Mesodermal cell (in vitro differentiated cells): Measurements from ENCODE around the gene HPRT1.
A peak's percentile ranks its signal among the peaks of the same experiment; 100 is the strongest.
"Not testable (repeated sequence)": the region's sequence is repeated elsewhere in the genome, so short reads cannot be mapped to it uniquely, and the experiment has no call there.

Experiments used
- H3K27ac ChIP-seq: 2 replicates; pipeline ENCODE4 v1.7.0; 2013; ENCODE audit warnings: mild to moderate bottlenecking, low read depth, low read length, moderate library complexity; ENCODE audit not compliant: severe bottlenecking
- H3K36me3 ChIP-seq: 2 replicates; pipeline ENCODE4 v1.7.1; 2013; ENCODE audit warnings: mild to moderate bottlenecking, low read length, moderate library complexity; ENCODE audit not compliant: control insufficient read depth, insufficient read depth
- H3K4me1 ChIP-seq: one replicate; pipeline ENCODE4 v1.7.1; 2013; ENCODE audit warnings: mild to moderate bottlenecking, low read length; ENCODE audit not compliant: insufficient read depth, control insufficient read depth, poor library complexity, severe bottlenecking
- H3K4me3 ChIP-seq: 2 replicates; pipeline ENCODE4 v1.7.0; 2013; ENCODE audit warnings: low read length, control low read depth, mild to moderate bottlenecking; ENCODE audit not compliant: insufficient read depth, poor library complexity, severe bottlenecking; ENCODE audit errors: extremely low read depth
- H3K9me3 ChIP-seq: 2 replicates; pipeline ENCODE4 v1.7.1; 2013; ENCODE audit warnings: mild to moderate bottlenecking, low read length, moderate library complexity; ENCODE audit not compliant: control insufficient read depth
- WGBS, 2 experiments: methylation state at CpG; one replicate each; pipeline ENCODE4 v1.1.5; 2013; ENCODE audit warnings: missing lambda C conversion rate in 2 of 2; ENCODE audit not compliant: insufficient coverage in 2 of 2; 5-methylcytosine and 5-hydroxymethylcytosine counted together

The HPRT1 gene

GRCh38 chrX:134444681-134445080 lies 15.3 kb upstream of the HPRT1 start:
- Histone ChIP-seq H3K4me1 (no peaks in the 10 kb centered on the region), H3K9me3 (no peaks in the 10 kb centered on the region), H3K36me3 (no peaks in the 10 kb centered on the region), H3K27ac (no peak overlapping the region), H3K4me3 (no peak overlapping the region)
- 100% methylated on average over 2 of the region's 3 CpGs; no CpG with 5 or more reads in 1 of the 2 experiments for WGBS, 2 experiments

- Histone ChIP-seq H3K36me3 (no peaks in the 10 kb centered on the region), H3K9me3 (no peaks in the 10 kb centered on the region), H3K4me1 (no peaks in the 10 kb centered on the region), H3K4me3 (no peak overlapping the region), H3K27ac (no peak overlapping the region)
- 93% methylated on average over 3 to 4 of the region's 6 CpGs for WGBS, 2 experiments
Measured at GRCh38 chrX:134452596-134452995, 7.4 kb upstream of the HPRT1 start.

GRCh38 chrX:134453631-134454030 lies 6.3 kb upstream of the HPRT1 start:
- 100% methylated on average over 2 of the region's 6 CpGs; no CpG with 5 or more reads in 1 of the 2 experiments for WGBS, 2 experiments
- H3K4me3 ChIP-seq = no peak overlapping the region
- H3K9me3 ChIP-seq = no peaks in the 10 kb centered on the region
- H3K27ac ChIP-seq = no peak overlapping the region
- H3K36me3 ChIP-seq = no peaks in the 10 kb centered on the region
- no peaks in the 10 kb centered on the region for H3K4me1 ChIP-seq

GRCh38 chrX:134454506-134454905 lies 5.5 kb upstream of the HPRT1 start:
- no peaks in the 10 kb centered on the region for H3K9me3 ChIP-seq
- H3K36me3 ChIP-seq = no peaks in the 10 kb centered on the region
- no peak overlapping the region for H3K27ac ChIP-seq
- WGBS, 2 experiments = 100% methylated on average over 5 of the region's 7 CpGs; no CpG with 5 or more reads in 1 of the 2 experiments
- no peaks in the 10 kb centered on the region for H3K4me1 ChIP-seq
- no peak overlapping the region for H3K4me3 ChIP-seq

GRCh38 chrX:134457708-134458107 lies 2.3 kb upstream of the HPRT1 start:
- H3K4me3 ChIP-seq = no peak overlapping the region
- no peaks in the 10 kb centered on the region for H3K36me3 ChIP-seq
- no peaks in the 10 kb centered on the region for H3K4me1 ChIP-seq
- H3K27ac ChIP-seq = no peak overlapping the region
- WGBS, 2 experiments = 93 to 100% methylated on average over 1 to 4 of the region's 5 CpGs
- H3K9me3 ChIP-seq = no peaks in the 10 kb centered on the region

- no peaks in the 10 kb centered on the region for H3K36me3 ChIP-seq
- peak overlapping the region; percentile 16 for H3K27ac ChIP-seq
- peak overlapping the region; percentile 58 for H3K4me3 ChIP-seq
- WGBS, 2 experiments = no CpG with 5 or more reads among the region's 12 CpGs
- H3K4me1 ChIP-seq = no peaks in the 10 kb centered on the region
- H3K9me3 ChIP-seq = no peaks in the 10 kb centered on the region
Measured at GRCh38 chrX:134459683-134460004, 321 bp upstream of the HPRT1 start.

- Histone ChIP-seq H3K9me3 (no peaks in the 10 kb centered on the region), H3K4me3 (peak overlapping the region; percentile 58), H3K27ac (no peak overlapping the region), H3K36me3 (no peaks in the 10 kb centered on the region), H3K4me1 (no peaks in the 10 kb centered on the region)
- WGBS, 2 experiments = 0% methylated on average over 3 to 6 of the region's 9 CpGs
Measured at GRCh38 chrX:134460862-134461220, 876 bp downstream of the HPRT1 start.

GRCh38 chrX:134461437-134461836 lies 1.5 kb downstream of the HPRT1 start:
- H3K27ac ChIP-seq = no peak overlapping the region
- no peaks in the 10 kb centered on the region for H3K36me3 ChIP-seq
- no CpG with 5 or more reads among the region's 3 CpGs for WGBS, 2 experiments
- no peaks in the 10 kb centered on the region for H3K9me3 ChIP-seq
- peak overlapping the region; percentile 58 for H3K4me3 ChIP-seq
- no peaks in the 10 kb centered on the region for H3K4me1 ChIP-seq

GRCh38 chrX:134462927-134463326 lies 3.0 kb downstream of the HPRT1 start:
- Histone ChIP-seq H3K4me1 (no peaks in the 10 kb centered on the region), H3K9me3 (no peaks in the 10 kb centered on the region), H3K4me3 (no peak overlapping the region), H3K36me3 (no peaks in the 10 kb centered on the region), H3K27ac (no peak overlapping the region)
- 100% methylated on average over 1 of the region's 2 CpGs; no CpG with 5 or more reads in 1 of the 2 experiments for WGBS, 2 experiments

GRCh38 chrX:134464453-134464852 lies 4.5 kb downstream of the HPRT1 start:
- not testable (repeated sequence) for H3K36me3 ChIP-seq, H3K9me3 ChIP-seq, H3K4me3 ChIP-seq, H3K4me1 ChIP-seq, H3K27ac ChIP-seq
- 93 to 95% methylated on average over 2 to 6 of the region's 6 CpGs for WGBS, 2 experiments

GRCh38 chrX:134469486-134469885 lies 9.5 kb downstream of the HPRT1 start:
- Histone ChIP-seq H3K27ac (no peak overlapping the region), H3K9me3 (no peaks in the 10 kb centered on the region), H3K36me3 (peaks cover 3% of the 10 kb centered on the region), H3K4me1 (no peaks in the 10 kb centered on the region), H3K4me3 (no peak overlapping the region)
- WGBS, 2 experiments = 80% methylated on average over 2 of the region's 2 CpGs; no CpG with 5 or more reads in 1 of the 2 experiments
